Liver (tissue), 9 donors: ENCODE data around the gene MFAP3. TPM values are rescaled to one million over a fixed set of nuclear protein-coding genes. Genes with fewer than 3 reads are reported as not detected.

Experiments used
- DNase-seq: peaks from one replicate; pipeline ENCODE4 v3.0.0-alpha.2; 2017; ENCODE audit warnings: low spot score
- H3K27ac ChIP-seq, 2 donors: one replicate each; pipeline ENCODE4 v1.7.0; 2013; ENCODE audit warnings: inconsistent platforms in 2 of 2, low read length in 2 of 2, control low read depth in 1 of 2, low read depth in 1 of 2, mild to moderate bottlenecking in 1 of 2
- H3K27me3 ChIP-seq, 4 donors: one replicate each; pipeline versions ENCODE4 v1.6.1 to v1.7.0; 2013; ENCODE audit warnings: low read length in 3 of 4, inconsistent platforms in 1 of 4, mild to moderate bottlenecking in 1 of 4, moderate library complexity in 1 of 4; ENCODE audit not compliant: control insufficient read depth in 4 of 4, insufficient read depth in 4 of 4
- H3K36me3 ChIP-seq, 4 donors: one replicate each; pipeline versions ENCODE4 v1.6.1 to v1.7.0; 2013; ENCODE audit warnings: low read length in 3 of 4, mild to moderate bottlenecking in 3 of 4, low read depth in 1 of 4, moderate library complexity in 1 of 4; ENCODE audit not compliant: control insufficient read depth in 4 of 4, insufficient read depth in 3 of 4
- H3K4me1 ChIP-seq, 4 donors: one replicate each; pipeline versions ENCODE4 v1.6.1 to v1.7.0; 2013; ENCODE audit warnings: low read length in 3 of 4, mild to moderate bottlenecking in 3 of 4, moderate library complexity in 1 of 4; ENCODE audit not compliant: control insufficient read depth in 4 of 4, insufficient read depth in 4 of 4
- H3K4me3 ChIP-seq, 3 donors: one replicate each; pipeline versions ENCODE4 v1.6.1 to v1.7.0; 2013; ENCODE audit warnings: low read length in 3 of 3, control low read depth in 1 of 3, low read depth in 1 of 3, mild to moderate bottlenecking in 1 of 3
- H3K9ac ChIP-seq, 2 donors: one replicate each; pipeline ENCODE4 v1.7.0; 2013; ENCODE audit warnings: low read length in 2 of 2, mild to moderate bottlenecking in 2 of 2, moderate library complexity in 2 of 2, control low read depth in 1 of 2, low read depth in 1 of 2
- H3K9me3 ChIP-seq, 4 donors: one replicate each; pipeline versions ENCODE4 v1.6.1 to v1.7.0; 2013; ENCODE audit warnings: low read length in 3 of 4; ENCODE audit not compliant: control insufficient read depth in 4 of 4
- ATF3 ChIP-seq: IDR thresholded peaks from 2 replicates; pipeline ENCODE4 v1.6.1; 2016; ENCODE audit warnings: antibody characterized with exemption
- CTCF ChIP-seq: fragments of 150-350 bp; IDR thresholded peaks from 2 replicates; pipeline ENCODE4 v1.5.1; 2017; ENCODE audit warnings: improper control_type of control experiment, low read depth, low read length; ENCODE audit not compliant: missing input control
- EGR1 ChIP-seq, 2 donors: IDR thresholded peaks; 2 replicates each; pipeline ENCODE4 v1.6.1; 2016 to 2018; ENCODE audit warnings: antibody characterized with exemption in 2 of 2, low read depth in 2 of 2
- FOXA1 ChIP-seq: IDR thresholded peaks from 2 replicates; pipeline ENCODE4 v1.6.1; 2016; ENCODE audit warnings: antibody characterized with exemption
- FOXA2 ChIP-seq: IDR thresholded peaks from 2 replicates; pipeline ENCODE4 v1.6.1; 2016; ENCODE audit warnings: antibody characterized with exemption
- HNF4A ChIP-seq, 2 donors: conservative IDR thresholded peaks; 2 replicates each; pipeline ENCODE4 v1.6.1; 2016; ENCODE audit warnings: antibody characterized with exemption in 2 of 2, mild to moderate bottlenecking in 2 of 2
- HNF4G ChIP-seq: IDR thresholded peaks from 2 replicates; pipeline ENCODE4 v1.6.1; 2016; ENCODE audit warnings: antibody characterized with exemption
- MAX ChIP-seq: IDR thresholded peaks from 2 replicates; pipeline ENCODE4 v1.6.1; 2016; ENCODE audit warnings: antibody characterized with exemption
- RAD21 ChIP-seq, 2 donors: IDR thresholded peaks; 2 replicates each; pipeline ENCODE4 v1.6.1; 2016; ENCODE audit warnings: antibody characterized with exemption in 2 of 2, mild to moderate bottlenecking in 2 of 2
- RXRA ChIP-seq, 2 donors: IDR thresholded peaks; 2 replicates each; pipeline ENCODE4 v1.6.1; 2017 to 2018; ENCODE audit warnings: antibody characterized with exemption in 2 of 2, mild to moderate bottlenecking in 1 of 2
- SP1 ChIP-seq: IDR thresholded peaks from 2 replicates; pipeline ENCODE4 v1.6.1; 2018; ENCODE audit warnings: antibody characterized with exemption, mild to moderate bottlenecking
- TAF1 ChIP-seq: conservative IDR thresholded peaks from 2 replicates; pipeline ENCODE4 v1.6.1; 2016; ENCODE audit warnings: antibody characterized with exemption, mild to moderate bottlenecking
- YY1 ChIP-seq: IDR thresholded peaks from 2 replicates; pipeline ENCODE4 v1.6.1; 2016; ENCODE audit warnings: antibody characterized with exemption, mild to moderate bottlenecking
- ZBTB33 ChIP-seq: IDR thresholded peaks from 2 replicates; pipeline ENCODE4 v1.6.1; 2016; ENCODE audit warnings: antibody characterized with exemption
- whole genome bisulfite sequencing: extraction: QIAGEN DNeasy Blood & Tissue Kit; methylation state at CpG from one replicate; pipeline ENCODE4 v1.1.7; 2013; 5-methylcytosine and 5-hydroxymethylcytosine counted together
- polyA plus RNA-seq, 2 donors: library from polyadenylated mRNA; stranded (reverse) in 1 of 2; unstranded in 1 of 2; fragments of 200-250 nt in 1 of 2; fragments of >200 nt in 1 of 2; fragmentation: Nextera tagmentation in 1 of 2; extraction: Ambion mirVana in 1 of 2; gene quantifications; one replicate each; pipeline versions ENCODE4 v1.2.1 to v1.2.3, GENCODE V29; 2013 to 2015
- total RNA-seq, 2 donors: library from RNA; depleted of rRNA; stranded (reverse); fragments of >200 nt; gene quantifications; one replicate each; pipeline ENCODE4 v1.2.3, GENCODE V29; 2014
- donor health status: healthy.
- donor health status: healthy.
- donor health status: healthy.
- donor health status: healthy.
- donor health status: healthy.

Gene MFAP3
- total and polyA plus RNA-seq, 4 donors: 2.7 to 42.8 (median 23.6) TPM

GRCh38 chr5:153998010-153998409, 40.8 kb upstream of the MFAP3 start:
- Histone ChIP-seq H3K9ac (no peak overlapping the region), H3K4me1 (no peaks in the 10 kb centered on the region), H3K36me3 (peaks cover 2 to 30% (median 19%) of the 10 kb centered on the region in 4 donors), H3K9me3 (no peaks in the 10 kb centered on the region), H3K27me3 (no peaks in the 10 kb centered on the region), H3K27ac (no peak overlapping the region), H3K4me3 (no peak overlapping the region)
- WGBS: 79% methylated on average over 1 of the region's 1 CpG
- DNase-seq: no peak
- TF ChIP-seq RAD21 (IDR thresholded peaks at IDR 0.05) (no peak), HNF4A (conservative IDR thresholded peaks at IDR 0.05) (no peak)

- H3K27me3 ChIP-seq: no peaks in the 10 kb centered on the region
- no peaks in the 10 kb centered on the region for H3K9me3 ChIP-seq
- peaks cover 2 to 30% (median 16%) of the 10 kb centered on the region in 4 donors for H3K36me3 ChIP-seq
- no peak overlapping the region for H3K9ac ChIP-seq
- WGBS: 98% methylated on average over 1 of the region's 1 CpG
- no peak overlapping the region for H3K4me3 ChIP-seq
- no peak overlapping the region for H3K27ac ChIP-seq
- DNase-seq: no peak
- no peak for TF ChIP-seq RXRA (IDR thresholded peaks at IDR 0.05)
- no peak for TF ChIP-seq FOXA1
- TF ChIP-seq ZBTB33: no peak
- no peak for TF ChIP-seq ATF3
- no peak for TF ChIP-seq MAX
- TF ChIP-seq HNF4A (conservative IDR thresholded peaks at IDR 0.05): no peak
- no peak for TF ChIP-seq FOXA2
- TF ChIP-seq CTCF: no peak
- no peaks in the 10 kb centered on the region for H3K4me1 ChIP-seq
These were observed 40.0 kb upstream of the MFAP3 start for GRCh38 chr5:153998768-153999167.

GRCh38 chr5:153999995-154000394, 38.8 kb upstream of the MFAP3 start:
- Histone ChIP-seq H3K27me3 (no peaks in the 10 kb centered on the region), H3K9me3 (no peaks in the 10 kb centered on the region), H3K36me3 (peaks cover 2 to 24% (median 12%) of the 10 kb centered on the region in 4 donors), H3K9ac (no peak overlapping the region), H3K4me3 (no peak overlapping the region), H3K4me1 (no peaks in the 10 kb centered on the region), H3K27ac (no peak overlapping the region)
- 97% methylated on average over 3 of the region's 3 CpGs for WGBS
- no peak for DNase-seq
- no peak for TF ChIP-seq SP1
- no peak for TF ChIP-seq FOXA2
- TF ChIP-seq TAF1: no peak
- no peak for TF ChIP-seq HNF4A (conservative IDR thresholded peaks at IDR 0.05)
- TF ChIP-seq FOXA1: no peak
- no peak for TF ChIP-seq HNF4G
- no peak for TF ChIP-seq ZBTB33
- no peak for TF ChIP-seq YY1
- no peak for TF ChIP-seq ATF3
- TF ChIP-seq RXRA (IDR thresholded peaks at IDR 0.05): no peak
- no peak for TF ChIP-seq EGR1 (IDR thresholded peaks at IDR 0.05; ENCODE audit: low read depth in 2 of 2)
- no peak for TF ChIP-seq MAX
- TF ChIP-seq CTCF: no peak
